HEK293T (cell line): ENCODE results near the gene AGPAT3.

Source experiments
- BHLHE40 ChIP-seq: fragments of 450-650 bp; IDR thresholded peaks from 2 replicates; pipeline ENCODE4 v1.6.1; 2016; ENCODE audit warnings: mild to moderate bottlenecking, moderate library complexity, borderline replicate concordance
- ELF4 ChIP-seq: fragments of 450-650 bp; IDR thresholded peaks from 2 replicates; pipeline ENCODE4 v1.6.1; 2017; ENCODE audit warnings: antibody characterized with exemption
- FOXA1 ChIP-seq: fragments of 450-650 bp; IDR thresholded peaks from 2 replicates; pipeline ENCODE4 v1.6.1; 2016; ENCODE audit warnings: mild to moderate bottlenecking
- FOXK2 ChIP-seq: fragments of 450-650 bp; IDR thresholded peaks from 2 replicates; pipeline ENCODE4 v1.6.1; 2016; ENCODE audit warnings: mild to moderate bottlenecking
- FOXM1 ChIP-seq: fragments of 450-650 bp; IDR thresholded peaks from 2 replicates; pipeline ENCODE4 v1.6.1; 2017; ENCODE audit warnings: mild to moderate bottlenecking, borderline replicate concordance
- LEF1 ChIP-seq: fragments of 450-650 bp; IDR thresholded peaks from 2 replicates; pipeline ENCODE4 v1.6.1; 2017; ENCODE audit warnings: mild to moderate bottlenecking, borderline replicate concordance
- NFRKB ChIP-seq: fragments of 450-650 bp; IDR thresholded peaks from 2 replicates; pipeline ENCODE4 v1.6.1; 2016; ENCODE audit warnings: mild to moderate bottlenecking, moderate library complexity
- SP1 ChIP-seq: fragments of 450-650 bp; IDR thresholded peaks from 2 replicates; pipeline ENCODE4 v1.6.1; 2017
- SUZ12 ChIP-seq: fragments of 450-650 bp; IDR thresholded peaks from 2 replicates; pipeline ENCODE4 v1.6.1; 2016; ENCODE audit warnings: mild to moderate bottlenecking
- ZNF384 ChIP-seq: fragments of 450-650 bp; IDR thresholded peaks from 2 replicates; pipeline ENCODE4 v1.6.1; 2016
- TF ChIP-seq, protein P1 (sequence below): fragments of 450-650 bp; IDR thresholded peaks from 2 replicates; pipeline ENCODE4 v1.6.1; 2016

GRCh38 chr21:43899307-43900077, 34.5 kb downstream of the AGPAT3 start:
- TF ChIP-seq ZNF384 = no peak
- no peak for TF ChIP-seq FOXM1
- no peak for TF ChIP-seq FOXK2
- no peak for TF ChIP-seq BHLHE40
- TF ChIP-seq ELF4 = no peak
- TF ChIP-seq SP1 = no peak
- TF ChIP-seq LEF1 = no peak
- TF ChIP-seq SUZ12 = no peak
- TF ChIP-seq, protein P1, sequence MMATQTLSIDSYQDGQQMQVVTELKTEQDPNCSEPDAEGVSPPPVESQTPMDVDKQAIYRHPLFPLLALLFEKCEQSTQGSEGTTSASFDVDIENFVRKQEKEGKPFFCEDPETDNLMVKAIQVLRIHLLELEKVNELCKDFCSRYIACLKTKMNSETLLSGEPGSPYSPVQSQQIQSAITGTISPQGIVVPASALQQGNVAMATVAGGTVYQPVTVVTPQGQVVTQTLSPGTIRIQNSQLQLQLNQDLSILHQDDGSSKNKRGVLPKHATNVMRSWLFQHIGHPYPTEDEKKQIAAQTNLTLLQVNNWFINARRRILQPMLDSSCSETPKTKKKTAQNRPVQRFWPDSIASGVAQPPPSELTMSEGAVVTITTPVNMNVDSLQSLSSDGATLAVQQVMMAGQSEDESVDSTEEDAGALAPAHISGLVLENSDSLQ = no peak
- TF ChIP-seq NFRKB = no peak
- TF ChIP-seq FOXA1 = no peak
